Measurements from ENCODE around the gene NAT8L. TPM values are rescaled to one million over a fixed set of nuclear protein-coding genes. Genes with fewer than 3 reads are reported as not detected.
A peak's percentile ranks its signal among the peaks of the same experiment; 100 is the strongest.

Gene NAT8L
- total and polyA plus RNA-seq, 8 donors, result 0.23 to 7.3 (median 4.5) TPM

DNA sequence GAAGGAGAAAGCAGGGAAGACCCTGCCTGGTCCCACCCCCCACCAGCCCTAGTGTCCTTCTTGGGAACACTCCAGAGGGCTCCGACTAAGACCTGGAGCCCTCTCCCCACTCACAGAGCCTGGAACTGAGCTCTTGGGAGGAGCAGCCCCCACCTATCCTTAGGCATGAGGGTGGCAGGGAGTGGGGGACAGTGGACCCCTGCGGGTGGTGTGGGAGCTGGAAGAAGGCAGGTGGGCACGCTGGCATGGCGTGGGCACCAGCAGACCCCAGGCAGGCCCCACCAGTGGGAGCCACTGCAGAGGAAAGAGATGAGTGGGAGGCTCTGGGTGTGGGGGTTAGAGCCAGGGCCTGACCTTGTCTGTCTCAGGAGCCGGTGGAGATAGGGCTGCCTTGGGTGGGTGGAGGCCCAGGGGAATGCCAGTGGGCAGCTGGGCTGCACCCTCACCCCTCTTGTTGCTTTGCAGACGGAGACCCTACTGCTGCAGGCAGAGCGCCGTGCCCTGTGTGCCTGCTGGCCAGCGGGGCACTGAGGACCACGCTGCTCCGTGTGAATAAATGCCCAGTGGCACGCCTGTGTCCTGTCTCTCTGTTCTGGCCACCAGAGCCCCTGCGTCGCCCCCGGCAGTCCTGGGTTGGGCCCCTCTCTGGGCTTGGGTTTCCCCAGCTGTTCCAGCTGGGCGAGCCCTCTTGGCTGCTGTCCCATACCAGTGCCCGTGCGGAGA lies 15.6 kb upstream of the NAT8L start:
- peaks cover 24 to 99% of the 10 kb centered on the region in 2 donors for H3K27me3 ChIP-seq
- TF ChIP-seq, protein P1, sequence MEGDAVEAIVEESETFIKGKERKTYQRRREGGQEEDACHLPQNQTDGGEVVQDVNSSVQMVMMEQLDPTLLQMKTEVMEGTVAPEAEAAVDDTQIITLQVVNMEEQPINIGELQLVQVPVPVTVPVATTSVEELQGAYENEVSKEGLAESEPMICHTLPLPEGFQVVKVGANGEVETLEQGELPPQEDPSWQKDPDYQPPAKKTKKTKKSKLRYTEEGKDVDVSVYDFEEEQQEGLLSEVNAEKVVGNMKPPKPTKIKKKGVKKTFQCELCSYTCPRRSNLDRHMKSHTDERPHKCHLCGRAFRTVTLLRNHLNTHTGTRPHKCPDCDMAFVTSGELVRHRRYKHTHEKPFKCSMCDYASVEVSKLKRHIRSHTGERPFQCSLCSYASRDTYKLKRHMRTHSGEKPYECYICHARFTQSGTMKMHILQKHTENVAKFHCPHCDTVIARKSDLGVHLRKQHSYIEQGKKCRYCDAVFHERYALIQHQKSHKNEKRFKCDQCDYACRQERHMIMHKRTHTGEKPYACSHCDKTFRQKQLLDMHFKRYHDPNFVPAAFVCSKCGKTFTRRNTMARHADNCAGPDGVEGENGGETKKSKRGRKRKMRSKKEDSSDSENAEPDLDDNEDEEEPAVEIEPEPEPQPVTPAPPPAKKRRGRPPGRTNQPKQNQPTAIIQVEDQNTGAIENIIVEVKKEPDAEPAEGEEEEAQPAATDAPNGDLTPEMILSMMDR (IDR thresholded peaks at IDR 0.05), result no peak
- ATAC-seq, result no peak
- H3K4me1 ChIP-seq, result peaks cover 12 to 27% of the 10 kb centered on the region in 2 donors
- intact Hi-C loops (cut with DNase I), result no loop called here
- DNase-seq, result no peak
- H3K9me3 ChIP-seq, result no peaks in the 10 kb centered on the region
- no peak overlapping the region for H3K27ac ChIP-seq
- H3K36me3 ChIP-seq, result no peaks in the 10 kb centered on the region
- H3K4me3 ChIP-seq, result no peak overlapping the region

DNA sequence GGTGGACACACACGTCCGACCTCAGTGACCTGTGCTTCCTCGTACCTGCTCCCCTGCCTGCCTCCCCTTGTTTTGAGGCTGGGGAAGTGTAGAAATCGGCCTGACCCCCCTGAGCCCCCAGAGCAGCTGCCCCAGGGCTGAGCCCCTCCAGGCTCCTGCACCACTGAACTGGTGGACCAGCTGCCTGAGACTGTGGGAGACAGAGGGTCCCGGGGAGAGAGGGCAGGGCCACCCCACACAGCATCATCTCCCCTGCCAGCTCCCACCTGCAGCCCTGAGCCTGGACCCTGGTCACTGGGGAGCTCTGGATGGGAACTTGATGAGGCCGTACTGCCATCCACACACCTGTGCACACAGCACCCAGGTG lies 15.0 kb upstream of the NAT8L start:
- Histone ChIP-seq H3K4me3 (no peak overlapping the region), H3K27me3 (peaks cover 24 to 98% of the 10 kb centered on the region in 2 donors), H3K4me1 (peaks cover 12 to 27% of the 10 kb centered on the region in 2 donors), H3K9me3 (no peaks in the 10 kb centered on the region), H3K27ac (no peak overlapping the region), H3K36me3 (no peaks in the 10 kb centered on the region)
- intact Hi-C loops (cut with DNase I), result no loop called here
- TF ChIP-seq, protein P1 (IDR thresholded peaks at IDR 0.05), result no peak
- ATAC-seq (no peak), DNase-seq (peak in 1 of 4 donors; percentile 59)

DNA sequence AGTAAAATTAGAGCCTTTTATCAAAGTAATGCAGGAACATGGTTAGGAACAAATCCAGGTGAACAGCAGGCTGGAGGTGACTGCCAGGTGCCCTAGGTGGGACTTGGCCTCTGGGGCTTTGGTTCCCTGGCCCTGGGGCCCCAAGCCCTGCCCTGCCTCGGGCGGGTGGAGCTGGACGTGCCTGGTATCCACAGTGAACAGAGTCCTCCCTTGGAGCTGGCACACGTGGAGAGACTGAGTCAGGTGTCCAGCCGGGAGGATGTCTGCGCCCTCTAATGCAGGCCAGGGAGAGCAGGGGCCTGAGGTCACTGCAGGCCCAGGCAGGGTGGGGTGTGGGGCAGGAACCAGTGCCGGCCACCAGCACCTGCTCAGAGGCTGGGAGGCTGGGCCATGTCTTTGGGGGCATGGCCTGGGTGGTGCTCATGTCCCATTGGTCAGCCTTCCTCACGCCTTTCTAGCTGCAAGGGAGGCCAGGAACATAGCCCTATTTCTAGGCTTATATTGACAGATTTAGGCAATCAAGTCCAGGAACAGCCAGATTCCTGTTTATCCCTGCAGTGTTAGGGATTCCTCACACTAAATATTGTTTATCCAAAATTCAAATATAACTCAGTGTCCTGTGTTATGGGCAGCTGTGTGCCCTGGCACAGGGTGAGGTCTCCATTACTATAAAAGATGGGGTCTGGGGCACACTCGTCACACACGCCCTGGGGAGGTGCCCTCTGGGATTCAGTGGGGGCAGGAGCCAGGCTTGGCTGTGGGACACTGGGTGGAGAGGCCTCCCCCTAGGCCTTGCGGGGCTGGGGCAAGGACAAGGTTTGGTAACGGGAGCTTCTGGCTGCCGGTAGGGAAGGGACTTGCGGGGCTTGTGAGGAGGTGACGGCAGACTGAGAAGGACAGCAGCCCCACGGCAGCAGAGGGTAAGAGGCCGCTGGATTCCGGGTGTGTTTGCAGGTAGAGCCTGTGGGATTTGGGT lies 14.3 kb upstream of the NAT8L start:
- TF ChIP-seq, protein P1 (IDR thresholded peaks at IDR 0.05), result no peak

DNA sequence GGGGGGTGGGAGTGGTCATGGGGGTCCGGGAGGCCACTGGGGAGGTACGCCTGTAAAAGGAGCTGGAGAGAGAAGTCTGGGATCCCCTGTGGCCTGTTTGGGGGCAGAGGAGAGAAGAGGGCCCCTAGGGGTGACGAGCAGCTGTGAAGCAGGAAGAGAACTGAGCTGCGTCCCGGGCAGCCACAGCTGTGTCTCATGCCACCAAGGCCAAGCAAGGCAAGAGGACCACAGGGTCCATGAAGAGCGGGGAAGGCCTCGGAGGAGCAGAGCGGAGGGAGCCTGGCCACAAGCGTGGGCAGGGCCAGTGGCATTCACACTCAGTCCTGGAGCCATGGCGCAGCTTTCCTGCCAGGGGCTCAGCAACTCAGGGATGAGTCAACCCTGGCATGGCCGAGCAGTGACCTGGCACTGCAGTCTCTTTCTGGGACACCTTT lies 13.6 kb upstream of the NAT8L start:
- Histone ChIP-seq H3K36me3 (no peaks in the 10 kb centered on the region), H3K4me3 (no peak overlapping the region), H3K9me3 (no peaks in the 10 kb centered on the region), H3K27ac (no peak overlapping the region), H3K27me3 (peaks cover 17 to 94% of the 10 kb centered on the region in 2 donors), H3K4me1 (peaks cover 10 to 25% of the 10 kb centered on the region in 2 donors)
- intact Hi-C loops (cut with DNase I), result no loop called here
- DNase-seq (peak in 1 of 4 donors; percentile 67), ATAC-seq (no peak)
- TF ChIP-seq, protein P1 (IDR thresholded peaks at IDR 0.05), result no peak

More for the DNA sequence above, 14.3 kb upstream of the NAT8L start:
- DNase-seq (peak in 1 of 4 donors; percentile 64), ATAC-seq (no peak)
- H3K27me3 ChIP-seq, result peaks cover 24 to 96% of the 10 kb centered on the region in 2 donors
- no peak overlapping the region for H3K27ac ChIP-seq
- H3K9me3 ChIP-seq, result no peaks in the 10 kb centered on the region
- no peak overlapping the region for H3K4me3 ChIP-seq
- H3K4me1 ChIP-seq, result peaks cover 12 to 27% of the 10 kb centered on the region in 2 donors
- intact Hi-C loops (cut with DNase I), result no loop called here
- no peaks in the 10 kb centered on the region for H3K36me3 ChIP-seq

Data from left lung (tissue), 10 donors.